Fibroblast of mammary gland (primary cell): Measurements from ENCODE around the gene FMN1.

Experiments
- DNase-seq: peaks from one replicate; pipeline ENCODE4 v3.0.0-alpha.2; 2010; ENCODE audit warnings: low read depth
- H3K4me3 ChIP-seq: 2 replicates; pipeline ENCODE4 v1.5.1; 2011; ENCODE audit warnings: low read depth, mild to moderate bottlenecking, low read length, moderate library complexity; ENCODE audit not compliant: control insufficient read depth
- CTCF ChIP-seq: conservative IDR thresholded peaks from 2 replicates; pipeline ENCODE4 v1.5.1; 2011; ENCODE audit warnings: low read depth, low read length, inconsistent platforms; ENCODE audit not compliant: control insufficient read depth, insufficient read depth

Gene FMN1

GRCh38 chr15:33119273-33119672, 75.2 kb downstream of the FMN1 start:
- TF ChIP-seq CTCF: no peak
- H3K4me3 ChIP-seq: no peak overlapping the region
- DNase-seq: no peak

GRCh38 chr15:33116198-33116597, 78.3 kb downstream of the FMN1 start:
- no peak overlapping the region for H3K4me3 ChIP-seq
- no peak for TF ChIP-seq CTCF
- no peak for DNase-seq

GRCh38 chr15:33115191-33115861, 79.2 kb downstream of the FMN1 start:
- no peak overlapping the region for H3K4me3 ChIP-seq
- DNase-seq: no peak
- TF ChIP-seq CTCF: no peak

GRCh38 chr15:33114374-33114717, 80.2 kb downstream of the FMN1 start:
- H3K4me3 ChIP-seq: no peak overlapping the region
- TF ChIP-seq CTCF: no peak

GRCh38 chr15:33113666-33114373, 80.7 kb downstream of the FMN1 start:
- TF ChIP-seq CTCF: no peak
- no peak overlapping the region for H3K4me3 ChIP-seq
- DNase-seq: no peak

More at GRCh38 chr15:33114374-33114717, 80.2 kb downstream of the FMN1 start:
- DNase-seq: no peak

GRCh38 chr15:33112541-33113105, 81.9 kb downstream of the FMN1 start:
- no peak overlapping the region for H3K4me3 ChIP-seq
- DNase-seq: no peak
- TF ChIP-seq CTCF: no peak

GRCh38 chr15:33111041-33111451, 83.5 kb downstream of the FMN1 start:
- no peak for TF ChIP-seq CTCF
- no peak overlapping the region for H3K4me3 ChIP-seq
- DNase-seq: peak; percentile 45
